ENCODE results near the gene SEC61A1. TPM values are rescaled to one million over a fixed set of nuclear protein-coding genes. Genes with fewer than 3 reads are reported as not detected.

Gene SEC61A1
- total and polyA plus RNA-seq, 9 donors, result 52.3 to 217 (median 121) TPM

DNA sequence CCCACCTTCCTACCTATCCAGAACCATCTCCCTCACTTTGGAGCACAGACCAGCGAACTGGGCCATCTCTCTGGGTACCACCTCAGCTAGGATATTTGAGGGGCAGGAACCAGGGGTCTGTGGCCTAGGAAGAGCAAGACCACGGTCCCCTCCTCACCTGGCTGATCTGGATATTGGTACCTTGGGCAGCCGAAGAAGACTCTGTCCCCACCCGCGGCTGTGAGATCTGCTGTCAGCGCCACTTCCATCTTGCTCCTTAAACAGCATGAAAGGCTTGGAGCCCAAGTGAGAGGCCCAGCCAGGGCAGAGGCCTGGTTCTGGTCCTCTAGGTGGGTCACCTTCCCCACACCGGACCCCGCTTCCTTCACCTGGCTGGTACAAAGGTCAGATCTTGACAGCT, 26.6 kb downstream of the SEC61A1 start:
- Histone ChIP-seq H3K27ac (no peak overlapping the region), H3K4me1 (ENCODE audit: insufficient read depth) (peaks cover 8% of the 10 kb centered on the region), H3K9me3 (no peaks in the 10 kb centered on the region), H3K4me3 (no peak overlapping the region), H3K36me3 (no peaks in the 10 kb centered on the region), H3K27me3 (no peaks in the 10 kb centered on the region)
- intact Hi-C loops (cut with DNase I), result loop anchor here (5.0 to 10.0 kb wide), 5 partner anchors 88 to 528 kb away; partner anchors contain the start of gene GATA2 (in 2 of the 4)
- no peak for DNase-seq
- WGBS, 3 donors, result 92 to 96% (median 93%) methylated on average over 8 of the region's 8 CpGs
- TF ChIP-seq, protein P1, sequence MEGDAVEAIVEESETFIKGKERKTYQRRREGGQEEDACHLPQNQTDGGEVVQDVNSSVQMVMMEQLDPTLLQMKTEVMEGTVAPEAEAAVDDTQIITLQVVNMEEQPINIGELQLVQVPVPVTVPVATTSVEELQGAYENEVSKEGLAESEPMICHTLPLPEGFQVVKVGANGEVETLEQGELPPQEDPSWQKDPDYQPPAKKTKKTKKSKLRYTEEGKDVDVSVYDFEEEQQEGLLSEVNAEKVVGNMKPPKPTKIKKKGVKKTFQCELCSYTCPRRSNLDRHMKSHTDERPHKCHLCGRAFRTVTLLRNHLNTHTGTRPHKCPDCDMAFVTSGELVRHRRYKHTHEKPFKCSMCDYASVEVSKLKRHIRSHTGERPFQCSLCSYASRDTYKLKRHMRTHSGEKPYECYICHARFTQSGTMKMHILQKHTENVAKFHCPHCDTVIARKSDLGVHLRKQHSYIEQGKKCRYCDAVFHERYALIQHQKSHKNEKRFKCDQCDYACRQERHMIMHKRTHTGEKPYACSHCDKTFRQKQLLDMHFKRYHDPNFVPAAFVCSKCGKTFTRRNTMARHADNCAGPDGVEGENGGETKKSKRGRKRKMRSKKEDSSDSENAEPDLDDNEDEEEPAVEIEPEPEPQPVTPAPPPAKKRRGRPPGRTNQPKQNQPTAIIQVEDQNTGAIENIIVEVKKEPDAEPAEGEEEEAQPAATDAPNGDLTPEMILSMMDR (IDR thresholded peaks at IDR 0.05), result no peak
- no peak for TF ChIP-seq EP300 (IDR thresholded peaks at IDR 0.05)
- TF ChIP-seq POLR2A (IDR thresholded peaks at IDR 0.05), result no peak

DNA sequence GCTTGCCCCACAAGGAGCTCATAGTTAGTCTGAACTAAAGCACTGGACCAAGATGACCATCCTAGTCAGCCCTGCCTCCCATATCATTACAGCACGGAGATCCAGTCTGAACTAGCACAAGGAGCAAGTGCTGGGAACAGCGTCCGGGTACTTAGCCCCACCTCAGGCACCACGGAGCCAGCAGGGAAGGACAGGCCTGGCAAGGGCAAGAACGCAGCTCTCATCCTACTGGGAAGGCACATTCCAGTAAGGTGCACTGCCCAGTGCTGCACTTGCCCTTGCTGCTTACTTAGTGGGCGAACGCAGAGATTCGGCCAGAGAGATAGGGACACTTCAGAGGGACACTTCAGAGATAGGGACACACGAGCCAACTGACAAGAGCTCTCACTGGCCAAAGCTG, 27.6 kb downstream of the SEC61A1 start:
- peaks cover 13% of the 10 kb centered on the region for H3K4me1 ChIP-seq (ENCODE audit: insufficient read depth)
- TF ChIP-seq, protein P1 (IDR thresholded peaks at IDR 0.05), result no peak
- TF ChIP-seq POLR2A (IDR thresholded peaks at IDR 0.05) (no peak), EP300 (IDR thresholded peaks at IDR 0.05) (no peak)
- H3K27me3 ChIP-seq, result no peaks in the 10 kb centered on the region
- intact Hi-C loops (cut with DNase I), result loop anchor here (5.0 to 10.0 kb wide), 5 partner anchors 87 to 527 kb away; partner anchors contain the start of gene GATA2 (in 2 of the 4)
- no peaks in the 10 kb centered on the region for H3K9me3 ChIP-seq
- 90 to 93% (median 92%) methylated on average over 9 of the region's 9 CpGs for WGBS, 3 donors
- H3K4me3 ChIP-seq, result no peak overlapping the region
- H3K36me3 ChIP-seq, result no peaks in the 10 kb centered on the region
- no peak overlapping the region for H3K27ac ChIP-seq
- no peak for DNase-seq

DNA sequence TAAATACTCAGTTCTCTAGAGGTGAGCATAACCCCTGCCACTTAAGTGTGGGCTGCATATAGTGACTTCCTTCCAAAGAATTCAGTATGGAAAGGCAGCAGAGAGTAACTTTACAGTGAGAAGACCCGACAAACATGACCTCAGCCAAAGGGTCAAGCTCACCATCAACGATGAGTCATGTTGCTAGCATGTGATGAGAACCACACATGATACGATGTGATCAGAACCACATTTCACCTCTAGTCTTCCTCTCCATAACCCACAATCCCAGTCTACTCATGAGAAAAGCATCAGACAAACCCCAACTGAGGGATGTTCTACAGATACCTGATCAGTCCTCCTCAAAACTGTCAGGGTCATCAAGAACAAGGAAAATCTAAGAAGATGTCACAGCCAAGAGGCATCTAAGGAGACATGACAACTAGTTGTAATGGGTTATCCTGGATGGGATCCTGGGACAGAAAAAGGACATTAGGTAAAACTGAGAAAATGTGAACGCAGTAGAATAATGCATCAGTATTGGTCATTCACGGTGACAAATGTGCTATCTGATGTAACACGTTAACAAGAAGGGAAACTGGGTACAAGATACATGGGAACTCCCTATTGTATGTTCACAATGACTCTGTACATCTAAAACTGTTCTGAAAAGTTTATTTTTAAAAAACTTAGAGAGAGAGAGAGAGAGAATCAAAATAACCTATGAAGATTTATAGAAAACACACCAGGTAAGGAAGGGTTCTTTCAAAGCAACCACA, 28.3 kb downstream of the SEC61A1 start:
- no peak for TF ChIP-seq POLR2A (IDR thresholded peaks at IDR 0.05)
- TF ChIP-seq, protein P1 (IDR thresholded peaks at IDR 0.05), result no peak
- TF ChIP-seq EP300 (IDR thresholded peaks at IDR 0.05), result no peak
- Histone ChIP-seq H3K27me3 (no peaks in the 10 kb centered on the region), H3K27ac (no peak overlapping the region), H3K36me3 (no peaks in the 10 kb centered on the region), H3K4me1 (ENCODE audit: insufficient read depth) (peaks cover 15% of the 10 kb centered on the region), H3K9me3 (no peaks in the 10 kb centered on the region), H3K4me3 (no peak overlapping the region)
- DNase-seq, result no peak
- WGBS, 3 donors, result 57 to 59% (median 57%) methylated on average over 6 of the region's 6 CpGs
- intact Hi-C loops (cut with DNase I), result no loop called here

DNA sequence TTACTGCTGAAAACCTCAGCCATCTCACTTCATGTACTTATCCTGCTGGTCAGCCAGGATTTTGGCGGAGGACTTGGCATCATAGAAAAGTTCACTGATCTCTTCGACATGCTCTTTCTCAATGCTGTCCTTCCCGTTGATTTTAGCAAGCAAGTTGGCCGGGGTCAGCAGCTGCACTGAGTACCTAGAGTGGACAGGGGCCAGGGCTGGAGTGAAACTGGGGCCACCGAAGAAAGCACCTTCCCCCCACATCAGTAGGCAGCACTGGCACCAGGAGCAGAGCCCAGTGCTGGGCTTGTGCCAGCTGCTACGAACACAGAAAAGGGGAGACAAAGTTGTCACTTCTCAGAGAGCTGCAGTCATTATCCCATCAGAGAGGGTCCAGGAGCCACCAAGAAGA, 29.0 kb downstream of the SEC61A1 start:
- no peaks in the 10 kb centered on the region for H3K36me3 ChIP-seq
- H3K27me3 ChIP-seq, result no peaks in the 10 kb centered on the region
- no peaks in the 10 kb centered on the region for H3K9me3 ChIP-seq
- TF ChIP-seq, protein P1 (IDR thresholded peaks at IDR 0.05), result no peak
- TF ChIP-seq POLR2A (IDR thresholded peaks at IDR 0.05) (no peak), EP300 (IDR thresholded peaks at IDR 0.05) (no peak)
- WGBS, 3 donors, result 78 to 84% (median 81%) methylated on average over 6 of the region's 6 CpGs
- intact Hi-C loops (cut with DNase I), result no loop called here
- DNase-seq, result no peak
- H3K4me1 ChIP-seq (ENCODE audit: insufficient read depth), result peaks cover 9% of the 10 kb centered on the region
- H3K4me3 ChIP-seq, result no peak overlapping the region
- H3K27ac ChIP-seq, result no peak overlapping the region

All from ovary (tissue), 9 donors.